OCI-LY7 (cell line): Measurements from ENCODE around the gene ODF4. TPM values are rescaled to one million over a fixed set of nuclear protein-coding genes. Genes with fewer than 3 reads are reported as not detected.
"Not testable (repeated sequence)": the region's sequence is repeated elsewhere in the genome, so short reads cannot be mapped to it uniquely, and the experiment has no call there.

Experiments
- BruUV-seq: library from RNA; stranded (reverse); fragments of 400-500 nt; replicated peaks from 2 replicates; lab custom pipeline; 2021; lab: Mats Ljungman, UMichigan
- CTCF ChIA-PET: fragments of 300-600 bp; sonication (Branson Sonifier 250); formaldehyde crosslinking; loops from one replicate; lab custom pipeline; 2022; ENCODE audit warnings: antibody characterized with exemption; ENCODE audit not compliant: unreplicated experiment; lab: Charles Lee
- POLR2A ChIA-PET: fragments of 300-600 bp; sonication (Branson Sonifier 250); formaldehyde crosslinking; loops from one replicate; lab custom pipeline; 2022; ENCODE audit warnings: antibody characterized with exemption; lab: Charles Lee
- DNase-seq: peaks from one replicate; pipeline ENCODE4 v3.0.0-alpha.2; 2015; ENCODE audit warnings: low spot score
- H2AFZ ChIP-seq: fragments of 200-600 bp; sonication (generic), shearing (Covaris generic); 2 replicates; pipeline ENCODE4 v1.6.1; 2014; ENCODE audit warnings: mild to moderate bottlenecking, antibody characterized with exemption, low read length, moderate library complexity
- H3K27ac ChIP-seq: fragments of 200-600 bp; sonication (generic); 2 replicates; pipeline ENCODE4 v1.5.1; 2014; ENCODE audit warnings: mixed run types, low read depth, mild to moderate bottlenecking, moderate library complexity, low read length, inconsistent platforms; ENCODE audit not compliant: poor library complexity, severe bottlenecking
- H3K36me3 ChIP-seq: fragments of 200-600 bp; sonication (generic); 2 replicates; pipeline ENCODE4 v1.6.1; 2014; ENCODE audit warnings: mild to moderate bottlenecking, antibody characterized with exemption, low read length, moderate library complexity, mixed read lengths; ENCODE audit not compliant: insufficient read depth
- H3K4me1 ChIP-seq: fragments of 200-600 bp; sonication (generic); 2 replicates; pipeline ENCODE4 v1.5.1; 2014; ENCODE audit warnings: mild to moderate bottlenecking, low read length; ENCODE audit not compliant: insufficient read depth, poor library complexity, severe bottlenecking
- H3K4me2 ChIP-seq: fragments of 200-600 bp; sonication (generic); 2 replicates; pipeline ENCODE4 v1.6.1; 2014; ENCODE audit warnings: mild to moderate bottlenecking, low read length
- H3K4me3 ChIP-seq: fragments of 200-600 bp; sonication (generic); 2 replicates; pipeline ENCODE4 v1.5.1; 2014; ENCODE audit warnings: mild to moderate bottlenecking, low read depth, low read length; ENCODE audit not compliant: poor library complexity, severe bottlenecking
- H3K79me2 ChIP-seq: fragments of 200-600 bp; sonication (generic); 2 replicates; pipeline ENCODE4 v1.6.1; 2016; ENCODE audit warnings: low read depth, mild to moderate bottlenecking, low read length, moderate library complexity, mixed read lengths; ENCODE audit not compliant: insufficient read depth
- H3K9me2 ChIP-seq: fragments of 200-600 bp; sonication (generic); 2 replicates; pipeline ENCODE4 v1.6.1; 2016; ENCODE audit warnings: mild to moderate bottlenecking, low read length, mixed read lengths; ENCODE audit not compliant: insufficient read depth
- H3K9me3 ChIP-seq: fragments of 200-600 bp; sonication (generic); 2 replicates; pipeline ENCODE4 v1.6.1; 2014; ENCODE audit warnings: mild to moderate bottlenecking, mixed run types, low read length, mixed read lengths
- H4K20me1 ChIP-seq: fragments of 200-600 bp; sonication (generic); 2 replicates; pipeline ENCODE4 v1.6.1; 2014; ENCODE audit warnings: mild to moderate bottlenecking, antibody characterized with exemption, low read length, moderate library complexity, mixed read lengths; ENCODE audit not compliant: insufficient read depth
- CTCF ChIP-seq: fragments of 200-600 bp; sonication (generic); conservative IDR thresholded peaks from 2 replicates; pipeline ENCODE4 v1.5.1; 2014; ENCODE audit warnings: mild to moderate bottlenecking, antibody characterized with exemption, low read length, moderate library complexity, mixed read lengths
- EZH2phosphoT487 ChIP-seq: fragments of 200-600 bp; sonication (generic); IDR thresholded peaks from 2 replicates; pipeline ENCODE4 v1.6.1; 2018; ENCODE audit warnings: low read depth, borderline replicate concordance, mild to moderate bottlenecking, mixed run types, antibody characterized with exemption, low read length, moderate library complexity, mixed read lengths
- intact Hi-C: fragments of 100-400 bp; cut with micrococcal nuclease; formaldehyde crosslinking; loops from one replicate; pipeline ENCODE4 v1.10.0; 2022; ENCODE audit not compliant: unreplicated experiment
- total RNA-seq, 2 experiments: library from RNA; depleted of rRNA in 1 of 2; stranded (reverse); fragments of >200 nt in 1 of 2; shearing (Covaris generic) in 1 of 2; gene quantifications; 2 replicates each; pipeline ENCODE4 v1.2.3, GENCODE V29; 2014 to 2022

ODF4 gene
- total RNA-seq, 2 experiments from 2014 or later = not detected

DNA sequence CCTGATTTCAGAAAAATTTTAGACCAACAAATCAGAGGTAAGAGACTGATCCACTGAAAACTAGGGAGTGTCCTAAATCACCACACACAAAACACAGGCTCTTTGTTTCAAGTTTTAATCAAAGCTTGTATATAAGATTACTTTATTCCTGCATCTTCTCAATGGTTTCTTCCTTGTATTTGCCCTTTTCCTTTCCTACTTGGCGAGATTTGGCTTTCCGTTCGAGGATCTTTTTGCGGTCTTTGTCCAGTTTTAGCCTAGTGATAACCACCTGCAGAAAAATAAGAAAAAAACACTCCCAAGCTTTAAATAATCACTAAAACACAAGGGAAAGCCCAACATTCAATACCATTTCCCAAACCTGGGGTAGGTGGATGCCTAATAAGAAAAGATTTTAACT is 37.8 kb downstream of the ODF4 start:
- H3K36me3 ChIP-seq = peaks cover 75% of the 10 kb centered on the region
- peaks cover 59% of the 10 kb centered on the region for H3K4me1 ChIP-seq
- intact Hi-C loops = loop anchor here (5.0 kb wide), 1 partner anchor 690 kb away; the partner anchor contains the start of genes TP53 and WRAP53
- no peaks in the 10 kb centered on the region for H3K9me2 ChIP-seq
- peaks cover 27% of the 10 kb centered on the region for H4K20me1 ChIP-seq
- CTCF ChIA-PET = interaction anchor here (0.8 to 1.1 kb wide), 2 partner anchors 17 to 76 kb away, joined by 3 read pairs; no protein-coding TSS in a partner anchor
- POLR2A ChIA-PET = interaction anchor here (0.8 to 1.3 kb wide), 2 partner anchors 18 to 33 kb away, joined by 3 read pairs; no protein-coding TSS in a partner anchor
- no TSS peak for BruUV-seq
- peak overlapping the region; percentile 95 for H3K4me2 ChIP-seq
- DNase-seq = no peak
- no peaks in the 10 kb centered on the region for H3K9me3 ChIP-seq
- peak overlapping the region; percentile 76 for H3K27ac ChIP-seq
- no peak for TF ChIP-seq EZH2phosphoT487
- no peak for TF ChIP-seq CTCF
- H3K79me2 ChIP-seq = peaks cover 43% of the 10 kb centered on the region
- no peak overlapping the region for H3K4me3 ChIP-seq
- H2AFZ ChIP-seq = no peak overlapping the region

DNA sequence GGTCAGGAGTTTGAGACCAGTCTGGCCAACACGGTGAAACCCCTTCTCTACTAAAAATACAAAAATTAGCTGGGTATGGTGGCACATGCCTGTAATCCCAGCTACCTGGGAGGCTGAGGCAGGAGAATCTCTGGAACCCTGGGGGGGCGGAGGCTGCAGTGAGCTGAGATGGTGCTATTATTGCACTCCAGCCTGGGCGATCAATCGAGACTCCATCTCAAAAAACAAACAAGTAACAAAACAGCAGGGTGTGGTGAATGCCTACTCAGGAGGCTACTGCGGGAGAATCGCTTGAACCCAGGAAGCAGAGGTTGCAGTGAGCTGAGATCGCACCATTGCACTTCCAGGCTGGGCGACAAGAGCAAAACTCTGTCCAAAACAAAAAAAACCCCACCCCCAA is 38.5 kb downstream of the ODF4 start:
- DNase-seq, CTCF ChIA-PET: not testable (repeated sequence)

DNA sequence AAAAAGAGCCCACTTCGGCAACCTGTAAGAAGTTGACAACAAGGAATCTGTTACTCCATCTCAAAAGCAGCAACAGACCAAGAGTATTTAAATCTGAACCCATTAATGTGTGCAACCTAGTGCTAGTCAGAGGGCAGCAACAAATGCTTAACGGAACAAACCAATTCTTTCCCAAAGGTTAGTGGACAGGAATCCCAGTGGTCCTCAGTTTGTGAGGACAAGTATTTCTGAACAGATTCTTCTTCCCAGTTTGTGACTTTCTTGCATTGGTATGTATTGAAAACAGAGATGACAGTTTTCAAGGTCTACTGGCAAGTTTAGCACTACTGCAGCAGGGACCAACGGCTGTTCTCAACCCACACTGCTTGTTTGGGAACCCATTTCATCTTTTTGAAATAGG is 40.4 kb downstream of the ODF4 start:
- Histone ChIP-seq H3K4me2 (peak overlapping the region; percentile 95), H3K4me3 (peak overlapping the region; percentile 78), H3K27ac (peak overlapping the region; percentile 67), H3K36me3 (peaks cover 77% of the 10 kb centered on the region), H3K9me3 (no peaks in the 10 kb centered on the region), H3K79me2 (peaks cover 58% of the 10 kb centered on the region), H3K9me2 (no peaks in the 10 kb centered on the region), H2AFZ (no peak overlapping the region), H4K20me1 (peaks cover 27% of the 10 kb centered on the region), H3K4me1 (peaks cover 68% of the 10 kb centered on the region)
- no peak for TF ChIP-seq EZH2phosphoT487
- TF ChIP-seq CTCF = no peak
- DNase-seq = no peak
- intact Hi-C loops = loop anchor here (5.0 to 10.0 kb wide), 2 partner anchors 133 to 365 kb away; partner anchors contain the start of genes CCDC42, CTC1 and PFAS
- ChIA-PET CTCF (no interaction called here), POLR2A (no interaction called here)
- no TSS peak for BruUV-seq

More for the DNA sequence above, 38.5 kb downstream of the ODF4 start:
- H3K9me3 ChIP-seq, H3K9me2 ChIP-seq, H3K4me3 ChIP-seq, BruUV-seq, H3K27ac ChIP-seq, H2AFZ ChIP-seq, POLR2A ChIA-PET: not testable (repeated sequence)
- Histone ChIP-seq H4K20me1 (peaks cover 27% of the 10 kb centered on the region), H3K36me3 (peaks cover 79% of the 10 kb centered on the region), H3K4me1 (peaks cover 59% of the 10 kb centered on the region), H3K4me2 (peak overlapping the region; percentile 95), H3K79me2 (peaks cover 49% of the 10 kb centered on the region)
- intact Hi-C loops = loop anchor here (5.0 kb wide), 1 partner anchor 691 kb away; the partner anchor contains the start of genes TP53 and WRAP53
